Osteoblast (primary cell): ENCODE measurements around the gene DDX20. TPM values are rescaled to one million over a fixed set of nuclear protein-coding genes. Genes with fewer than 3 reads are reported as not detected.
A peak's percentile ranks its signal among the peaks of the same experiment; 100 is the strongest.

Experiments
- DNase-seq: peaks from one replicate; pipeline ENCODE4 v3.0.0; 2011; ENCODE audit warnings: low spot score, mixed read lengths; ENCODE audit not compliant: insufficient read length; ENCODE audit errors: missing footprints
- H2AFZ ChIP-seq: 2 replicates; pipeline ENCODE4 v1.6.0; 2011; ENCODE audit warnings: mild to moderate bottlenecking, low read length
- H3K27ac ChIP-seq: 2 replicates; pipeline ENCODE4 v1.5.1; 2011; ENCODE audit warnings: mild to moderate bottlenecking, low read depth, low read length, moderate library complexity
- H3K27me3 ChIP-seq: 2 replicates; pipeline ENCODE4 v1.6.0; 2012; ENCODE audit warnings: mild to moderate bottlenecking, control low read depth, inconsistent platforms, low read length, moderate library complexity; ENCODE audit not compliant: insufficient read depth
- H3K36me3 ChIP-seq: 2 replicates; pipeline ENCODE4 v1.5.1; 2011; ENCODE audit warnings: mild to moderate bottlenecking, low read length, control low read depth, moderate library complexity; ENCODE audit not compliant: insufficient read depth
- H3K4me1 ChIP-seq: 2 replicates; pipeline ENCODE4 v1.5.1; 2011; ENCODE audit warnings: mild to moderate bottlenecking, low read length, control low read depth, moderate library complexity; ENCODE audit not compliant: insufficient read depth
- H3K4me2 ChIP-seq: 2 replicates; pipeline ENCODE4 v1.6.0; 2011; ENCODE audit warnings: mild to moderate bottlenecking, low read length; ENCODE audit not compliant: insufficient read depth
- H3K4me3 ChIP-seq: fragments of 200-600 bp; sonication (generic); 3 replicates; pipeline ENCODE4 v1.5.1; 2012; ENCODE audit warnings: mild to moderate bottlenecking, low read length, inconsistent platforms; ENCODE audit not compliant: insufficient read depth
- H3K79me2 ChIP-seq: 2 replicates; pipeline ENCODE4 v1.6.0; 2012; ENCODE audit warnings: mild to moderate bottlenecking, low read length, control low read depth, inconsistent platforms; ENCODE audit not compliant: insufficient read depth
- H3K9me3 ChIP-seq: 2 replicates; pipeline ENCODE4 v1.5.1; 2011; ENCODE audit warnings: low read depth, low read length, control low read depth
- H4K20me1 ChIP-seq: 2 replicates; pipeline ENCODE4 v1.6.0; 2012; ENCODE audit warnings: mild to moderate bottlenecking, low read length, control low read depth; ENCODE audit not compliant: insufficient read depth
- total RNA-seq: library from RNA; depleted of rRNA; stranded (reverse); fragments of >200 nt; gene quantifications from 2 replicates; pipeline ENCODE4 v1.2.3, GENCODE V29; 2012
- TF ChIP-seq, protein P1 (sequence below): IDR thresholded peaks from 2 replicates; pipeline ENCODE4 v1.5.1; 2011; ENCODE audit warnings: mild to moderate bottlenecking, low read depth, low read length, moderate library complexity; ENCODE audit errors: extremely low read depth

Gene DDX20
- total RNA-seq, 1 donor: 15.6 TPM

DNA sequence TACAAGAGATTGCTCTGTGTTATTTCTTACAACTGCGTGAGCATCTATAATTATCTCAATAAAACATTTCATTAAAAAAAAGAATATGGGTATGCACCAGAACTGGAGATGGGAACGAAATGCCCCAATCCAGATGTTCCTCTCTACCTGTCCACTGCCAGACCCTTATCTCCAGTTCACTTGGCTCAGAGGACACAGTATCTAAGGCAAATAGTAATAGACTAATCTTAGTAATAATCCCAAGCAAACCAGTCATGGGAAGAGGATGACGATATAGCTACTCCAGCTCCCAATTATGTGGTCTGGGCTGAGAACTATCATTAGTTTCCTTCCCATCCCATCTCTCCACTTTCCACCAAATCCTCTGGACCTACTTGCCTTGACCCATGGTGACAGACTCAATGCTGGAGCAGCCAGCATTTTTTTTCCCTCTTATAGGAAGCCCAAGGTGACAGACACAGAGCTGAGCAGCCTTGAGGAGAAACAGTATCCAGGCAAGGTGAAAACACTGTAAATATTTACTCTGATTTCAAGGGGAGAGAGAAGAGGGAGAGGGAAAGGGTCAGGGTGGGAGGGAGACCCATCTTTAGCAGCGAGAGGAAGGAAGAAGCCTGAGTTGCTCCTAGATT lies 28.7 kb downstream of the DDX20 start:
- Histone ChIP-seq H2AFZ (no peak overlapping the region), H3K9me3 (no peaks in the 10 kb centered on the region), H4K20me1 (no peaks in the 10 kb centered on the region), H3K79me2 (no peaks in the 10 kb centered on the region), H3K4me1 (peaks cover 11% of the 10 kb centered on the region), H3K4me3 (no peak overlapping the region), H3K36me3 (no peaks in the 10 kb centered on the region), H3K27me3 (peaks cover 6% of the 10 kb centered on the region), H3K27ac (no peak overlapping the region), H3K4me2 (no peak overlapping the region)
- DNase-seq: no peak
- TF ChIP-seq, protein P1, sequence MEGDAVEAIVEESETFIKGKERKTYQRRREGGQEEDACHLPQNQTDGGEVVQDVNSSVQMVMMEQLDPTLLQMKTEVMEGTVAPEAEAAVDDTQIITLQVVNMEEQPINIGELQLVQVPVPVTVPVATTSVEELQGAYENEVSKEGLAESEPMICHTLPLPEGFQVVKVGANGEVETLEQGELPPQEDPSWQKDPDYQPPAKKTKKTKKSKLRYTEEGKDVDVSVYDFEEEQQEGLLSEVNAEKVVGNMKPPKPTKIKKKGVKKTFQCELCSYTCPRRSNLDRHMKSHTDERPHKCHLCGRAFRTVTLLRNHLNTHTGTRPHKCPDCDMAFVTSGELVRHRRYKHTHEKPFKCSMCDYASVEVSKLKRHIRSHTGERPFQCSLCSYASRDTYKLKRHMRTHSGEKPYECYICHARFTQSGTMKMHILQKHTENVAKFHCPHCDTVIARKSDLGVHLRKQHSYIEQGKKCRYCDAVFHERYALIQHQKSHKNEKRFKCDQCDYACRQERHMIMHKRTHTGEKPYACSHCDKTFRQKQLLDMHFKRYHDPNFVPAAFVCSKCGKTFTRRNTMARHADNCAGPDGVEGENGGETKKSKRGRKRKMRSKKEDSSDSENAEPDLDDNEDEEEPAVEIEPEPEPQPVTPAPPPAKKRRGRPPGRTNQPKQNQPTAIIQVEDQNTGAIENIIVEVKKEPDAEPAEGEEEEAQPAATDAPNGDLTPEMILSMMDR: no peak

DNA sequence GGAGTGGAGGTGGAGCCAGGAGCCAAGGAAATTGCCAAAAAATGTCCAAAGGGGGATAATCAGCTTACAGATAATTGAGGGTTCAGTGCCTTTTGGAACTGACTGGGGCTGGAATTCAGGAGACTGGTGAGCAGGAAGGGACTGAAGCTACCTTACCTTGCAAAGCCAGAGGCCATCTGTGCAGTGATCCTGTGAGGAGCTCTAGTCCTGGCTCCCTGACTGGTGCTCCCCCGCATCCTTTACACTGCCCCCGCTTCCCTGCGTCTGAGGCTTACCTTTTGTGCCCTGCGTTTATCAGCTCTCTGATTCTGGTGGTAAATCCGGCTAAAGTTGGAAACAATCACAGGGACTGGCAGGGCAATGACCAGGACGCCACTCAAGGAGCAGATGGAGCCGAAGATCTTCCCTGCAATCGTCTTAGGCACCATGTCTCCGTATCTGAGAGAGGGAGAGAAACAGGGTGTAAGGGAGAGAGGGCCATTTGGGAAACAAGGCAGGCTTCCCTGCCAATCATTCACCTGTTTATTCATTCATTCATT lies 31.0 kb downstream of the DDX20 start:
- Histone ChIP-seq H3K27me3 (peaks cover 10% of the 10 kb centered on the region), H3K4me2 (no peak overlapping the region), H3K4me1 (peaks cover 16% of the 10 kb centered on the region), H3K36me3 (no peaks in the 10 kb centered on the region), H4K20me1 (no peaks in the 10 kb centered on the region), H3K4me3 (no peak overlapping the region), H3K27ac (no peak overlapping the region), H2AFZ (no peak overlapping the region), H3K9me3 (no peaks in the 10 kb centered on the region), H3K79me2 (no peaks in the 10 kb centered on the region)
- TF ChIP-seq, protein P1: no peak
- DNase-seq: no peak

DNA sequence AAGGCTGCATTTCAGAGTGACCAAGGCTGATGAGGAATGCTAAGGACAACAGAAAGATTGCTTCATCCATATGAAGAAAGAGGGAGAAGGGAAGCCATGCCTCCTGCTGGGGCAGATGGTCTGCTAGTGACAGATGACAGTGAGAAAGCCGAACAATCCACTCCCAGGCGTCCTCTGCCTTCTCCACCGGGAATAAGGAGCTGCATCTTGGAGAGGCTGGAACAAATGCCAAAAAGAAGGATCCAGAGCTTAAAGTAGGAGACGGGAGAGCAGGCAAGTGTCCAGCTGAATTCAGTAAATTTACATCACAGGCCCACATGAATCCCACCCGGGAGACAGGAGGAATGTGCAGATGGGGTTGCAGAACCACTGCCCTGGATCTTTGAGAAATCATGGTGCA lies 33.4 kb downstream of the DDX20 start:
- DNase-seq: no peak
- Histone ChIP-seq H3K79me2 (no peaks in the 10 kb centered on the region), H2AFZ (no peak overlapping the region), H4K20me1 (no peaks in the 10 kb centered on the region), H3K27me3 (peaks cover 15% of the 10 kb centered on the region), H3K4me2 (peak overlapping the region; percentile 0), H3K36me3 (no peaks in the 10 kb centered on the region), H3K9me3 (no peaks in the 10 kb centered on the region), H3K4me1 (peaks cover 16% of the 10 kb centered on the region), H3K4me3 (no peak overlapping the region), H3K27ac (no peak overlapping the region)
- TF ChIP-seq, protein P1: no peak

DNA sequence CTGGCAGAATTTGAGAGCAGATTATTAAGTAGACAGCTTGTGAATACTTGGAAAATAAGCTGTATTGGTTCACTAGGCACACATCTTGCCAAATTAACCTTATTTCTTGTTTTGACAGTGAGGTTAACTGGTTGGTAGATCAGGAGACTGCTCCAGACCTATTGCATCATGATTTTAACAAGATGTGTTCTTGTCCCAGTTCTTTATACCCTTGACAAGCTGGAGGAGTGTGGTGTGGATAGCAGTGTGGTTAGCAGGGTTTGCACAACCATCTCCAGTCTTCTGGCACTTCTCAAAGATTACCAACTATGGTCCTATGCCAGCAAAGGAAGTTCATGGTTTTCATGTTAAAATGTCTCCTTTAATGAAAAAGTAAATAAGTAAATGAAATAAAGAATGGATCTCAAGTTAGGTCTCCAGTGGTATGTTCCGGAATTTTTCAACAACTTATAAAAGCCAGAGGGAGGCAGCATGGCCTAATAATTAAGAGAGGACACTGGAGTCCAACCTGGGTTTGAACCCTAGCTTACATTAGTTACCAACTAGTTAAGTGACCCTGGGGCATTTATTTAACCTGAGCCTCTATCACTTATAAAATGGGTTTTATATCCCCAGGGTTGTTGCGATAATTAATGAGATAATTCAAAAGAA lies 34.1 kb downstream of the DDX20 start:
- Histone ChIP-seq H2AFZ (no peak overlapping the region), H3K9me3 (no peaks in the 10 kb centered on the region), H4K20me1 (no peaks in the 10 kb centered on the region), H3K79me2 (no peaks in the 10 kb centered on the region), H3K4me2 (no peak overlapping the region), H3K4me3 (no peak overlapping the region), H3K27ac (no peak overlapping the region), H3K4me1 (peaks cover 16% of the 10 kb centered on the region), H3K36me3 (no peaks in the 10 kb centered on the region), H3K27me3 (peaks cover 15% of the 10 kb centered on the region)
- DNase-seq: no peak
- TF ChIP-seq, protein P1: no peak
